Endothelial cell of umbilical vein (primary cell): ENCODE measurements around the gene CEP85. TPM values are rescaled to one million over a fixed set of nuclear protein-coding genes. Genes with fewer than 3 reads are reported as not detected.
"Not testable (repeated sequence)": the region's sequence is repeated elsewhere in the genome, so short reads cannot be mapped to it uniquely, and the experiment has no call there.

Experiments used
- BruUV-seq: library from RNA; stranded (reverse); fragments of 400-500 nt; replicated peaks from 2 replicates; lab custom pipeline; 2021; lab: Mats Ljungman, UMichigan
- CTCF ChIA-PET: fragments of 300-600, 350-600 bp; sonication (Branson Sonifier 250); formaldehyde crosslinking; loops from one replicate; lab custom pipeline; 2021; ENCODE audit warnings: antibody characterized with exemption, inconsistent platforms; lab: Charles Lee
- POLR2A ChIA-PET: fragments of 300-600, 350-600 bp; sonication (Branson Sonifier 250); formaldehyde crosslinking; loops from one replicate; lab custom pipeline; 2021; ENCODE audit warnings: antibody characterized with exemption, inconsistent platforms; lab: Charles Lee
- DNase-seq: peaks from one replicate; pipeline ENCODE4 v3.0.0-alpha.2; 2011; ENCODE audit warnings: low read depth, low spot score
- FAIRE-seq: peaks from 2 replicates; lab custom pipeline; 2011; peaks lifted over from hg19 to GRCh38; lab: Jason Lieb, UNC
- H2AFZ ChIP-seq: 2 replicates; pipeline ENCODE4 v1.6.0; 2012; ENCODE audit warnings: low read depth, low read length, control low read depth, inconsistent platforms
- H3K27ac ChIP-seq: 2 replicates; pipeline ENCODE4 v1.5.1; 2011; ENCODE audit warnings: low read depth, mild to moderate bottlenecking, control low read depth, low read length, moderate library complexity; ENCODE audit not compliant: insufficient read depth
- H3K27me3 ChIP-seq, 2 experiments: 2 replicates each; pipeline versions ENCODE4 v1.6.0 to v1.6.1; 2011; ENCODE audit warnings: low read length in 2 of 2, mixed read lengths in 1 of 2; ENCODE audit not compliant: control insufficient read depth in 2 of 2, insufficient read depth in 2 of 2
- H3K36me3 ChIP-seq, 2 experiments: 2 replicates in 1 of 2; 3 replicates in 1 of 2; pipeline ENCODE4 v1.5.1; 2011; ENCODE audit warnings: low read length in 2 of 2, mild to moderate bottlenecking in 1 of 2, moderate library complexity in 1 of 2; ENCODE audit not compliant: control insufficient read depth in 2 of 2, insufficient read depth in 2 of 2; ENCODE audit errors: extremely low read depth in 1 of 2
- H3K4me1 ChIP-seq: 3 replicates; pipeline ENCODE4 v1.5.1; 2011; ENCODE audit warnings: mild to moderate bottlenecking, low read length; ENCODE audit not compliant: control insufficient read depth, insufficient read depth; ENCODE audit errors: extremely low read depth
- H3K4me2 ChIP-seq: 2 replicates; pipeline ENCODE4 v1.6.1; 2011; ENCODE audit warnings: low read length, control low read depth, mixed read lengths; ENCODE audit not compliant: insufficient read depth
- H3K4me3 ChIP-seq, 3 experiments: fragments of 200-600 bp in 1 of 3; sonication (generic), shearing (Covaris generic) in 1 of 3; replicated peaks in 1 of 3; 2 replicates each; pipeline ENCODE4 v1.5.1; 2011 to 2016; ENCODE audit warnings: control low read depth in 3 of 3, low read length in 3 of 3, mild to moderate bottlenecking in 2 of 3, inconsistent platforms in 1 of 3, low read depth in 1 of 3, moderate library complexity in 1 of 3; ENCODE audit not compliant: insufficient read depth in 1 of 3
- H3K79me2 ChIP-seq: 2 replicates; pipeline ENCODE4 v1.6.0; 2012; ENCODE audit warnings: low read length, inconsistent platforms; ENCODE audit not compliant: control insufficient read depth, insufficient read depth
- H3K9ac ChIP-seq: replicated peaks from 2 replicates; pipeline ENCODE3; 2011; ENCODE audit warnings: low read length, control low read depth; ENCODE audit not compliant: insufficient read depth; ENCODE audit errors: extremely low read depth
- H3K9me1 ChIP-seq: replicated peaks from 3 replicates; pipeline ENCODE4 v1.6.0; 2011; ENCODE audit warnings: mild to moderate bottlenecking, low read length; ENCODE audit not compliant: control insufficient read depth, insufficient read depth; ENCODE audit errors: extremely low read depth
- H3K9me3 ChIP-seq: replicated peaks from 2 replicates; pipeline ENCODE4 v1.5.1; 2012; ENCODE audit warnings: low read length, inconsistent platforms; ENCODE audit not compliant: control insufficient read depth, insufficient read depth
- H4K20me1 ChIP-seq: replicated peaks from 2 replicates; pipeline ENCODE3; 2011; ENCODE audit warnings: mild to moderate bottlenecking, low read length; ENCODE audit not compliant: control insufficient read depth, insufficient read depth; ENCODE audit errors: extremely low read depth
- EZH2 ChIP-seq: IDR thresholded peaks from 2 replicates; pipeline ENCODE4 v1.6.1; 2012; ENCODE audit warnings: borderline replicate concordance, low read depth, mild to moderate bottlenecking, moderate library complexity, low read length, inconsistent platforms; ENCODE audit not compliant: severe bottlenecking
- FOS ChIP-seq: IDR thresholded peaks from 2 replicates; pipeline ENCODE4 v1.6.1; 2011; ENCODE audit warnings: mild to moderate bottlenecking, low read length, moderate library complexity, borderline replicate concordance; ENCODE audit not compliant: insufficient read depth
- GATA2 ChIP-seq: IDR thresholded peaks from 2 replicates; pipeline ENCODE4 v1.7.0; 2011; ENCODE audit warnings: low read depth, mild to moderate bottlenecking, moderate library complexity, mixed read lengths, low read length; ENCODE audit not compliant: insufficient read length, insufficient read depth
- JUN ChIP-seq: IDR thresholded peaks from 2 replicates; pipeline ENCODE4 v1.6.1; 2011; ENCODE audit warnings: borderline replicate concordance, low read depth; ENCODE audit not compliant: insufficient read length, insufficient read depth
- MYC ChIP-seq: IDR thresholded peaks from one replicate; pipeline ENCODE4 v1.6.1; 2011; ENCODE audit warnings: mild to moderate bottlenecking, low read depth, low read length
- POLR2A ChIP-seq: IDR thresholded peaks from 2 replicates; pipeline ENCODE4 v1.6.1; 2012; ENCODE audit warnings: low read depth, mild to moderate bottlenecking, control low read depth, low read length
- POLR2AphosphoS5 ChIP-seq: IDR thresholded peaks from 2 replicates; pipeline ENCODE4 v1.6.1; 2012; ENCODE audit warnings: low read depth, mild to moderate bottlenecking, control low read depth, low read length, moderate library complexity; ENCODE audit not compliant: insufficient read depth
- dilution Hi-C: fragments of 300-500 bp; cut with MboI; formaldehyde crosslinking; loops from one replicate; pipeline ENCODE4 v1.15.0; 2019; ENCODE audit warnings: low sequenced_read_pairs; ENCODE audit not compliant: extremely low pct_ligation_motif_present
- intact Hi-C: fragments of 100-400 bp; cut with micrococcal nuclease; formaldehyde crosslinking; loops from one replicate; pipeline ENCODE4 v1.10.0; 2022
- polyA plus RNA-seq, 4 experiments: library from polyadenylated mRNA; depleted of rRNA in 3 of 4; stranded (reverse) in 3 of 4; unstranded in 1 of 4; fragments of >200 nt; gene quantifications; 2 replicates each; pipeline versions ENCODE4 v1.2.1 to v1.2.3, GENCODE V29; 2011 to 2012; ENCODE audit warnings: missing spikeins in 1 of 4
- total RNA-seq: library from RNA; stranded (reverse); gene quantifications from 2 replicates; pipeline ENCODE4 v1.2.3, GENCODE V29; 2021
- TF ChIP-seq, protein P1 (sequence below), 2 donors: IDR thresholded peaks; 1 replicate in 1 of 2; 2 replicates in 1 of 2; pipeline ENCODE4 v1.5.1; 2011; ENCODE audit warnings: low read length in 2 of 2, mild to moderate bottlenecking in 2 of 2, moderate library complexity in 2 of 2, control low read depth in 1 of 2, inconsistent platforms in 1 of 2, low read depth in 1 of 2; ENCODE audit not compliant: insufficient read depth in 1 of 2; ENCODE audit errors: extremely low read depth in 1 of 2
- TF ChIP-seq, protein P2 (sequence below): IDR thresholded peaks from 2 replicates; pipeline ENCODE4 v1.6.1; 2011; ENCODE audit not compliant: insufficient read depth, insufficient read length

CEP85 gene
- total and polyA plus RNA-seq, 2 donors (not counting 3 experiments of a cell fraction or from before 2014, with no cell fraction given), result 15.2 to 17.8 TPM

DNA sequence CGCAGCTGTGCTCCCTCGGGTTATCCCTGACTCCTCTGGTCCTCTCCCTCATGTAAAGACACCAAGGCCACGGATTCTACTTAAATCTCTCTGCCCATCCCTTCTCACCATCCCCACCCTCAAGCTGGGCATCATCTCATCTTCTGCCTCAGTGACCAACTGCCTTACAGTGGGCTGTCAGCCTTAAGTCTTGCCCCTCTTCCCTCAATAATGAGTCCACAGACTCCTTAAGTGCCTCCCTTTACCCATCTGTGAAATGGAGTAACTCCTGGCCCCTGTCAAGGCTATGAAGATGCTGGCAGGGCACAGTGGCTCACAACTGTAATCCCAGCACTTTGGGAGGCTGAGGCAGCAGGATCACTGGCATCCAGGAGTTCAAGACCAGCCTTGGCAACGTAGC, 57.9 kb downstream of the CEP85 start:
- H3K9ac ChIP-seq, result no peak overlapping the region
- H3K79me2 ChIP-seq, result no peaks in the 10 kb centered on the region
- H4K20me1 ChIP-seq, result no peaks in the 10 kb centered on the region
- H3K4me1 ChIP-seq, result no peaks in the 10 kb centered on the region
- no peak overlapping the region for H3K4me3 ChIP-seq
- intact Hi-C loops, result no loop called here
- no peaks in the 10 kb centered on the region for H3K27me3 ChIP-seq
- POLR2A ChIA-PET, result interaction anchor here (1.3 kb wide), 1 partner anchor 9 kb away, joined by 4 read pairs; no protein-coding TSS in a partner anchor
- no peak overlapping the region for H3K4me2 ChIP-seq
- no peak for TF ChIP-seq JUN
- no peak for TF ChIP-seq POLR2A
- TF ChIP-seq FOS, result no peak
- TF ChIP-seq MYC, result no peak
- TF ChIP-seq, protein P1, sequence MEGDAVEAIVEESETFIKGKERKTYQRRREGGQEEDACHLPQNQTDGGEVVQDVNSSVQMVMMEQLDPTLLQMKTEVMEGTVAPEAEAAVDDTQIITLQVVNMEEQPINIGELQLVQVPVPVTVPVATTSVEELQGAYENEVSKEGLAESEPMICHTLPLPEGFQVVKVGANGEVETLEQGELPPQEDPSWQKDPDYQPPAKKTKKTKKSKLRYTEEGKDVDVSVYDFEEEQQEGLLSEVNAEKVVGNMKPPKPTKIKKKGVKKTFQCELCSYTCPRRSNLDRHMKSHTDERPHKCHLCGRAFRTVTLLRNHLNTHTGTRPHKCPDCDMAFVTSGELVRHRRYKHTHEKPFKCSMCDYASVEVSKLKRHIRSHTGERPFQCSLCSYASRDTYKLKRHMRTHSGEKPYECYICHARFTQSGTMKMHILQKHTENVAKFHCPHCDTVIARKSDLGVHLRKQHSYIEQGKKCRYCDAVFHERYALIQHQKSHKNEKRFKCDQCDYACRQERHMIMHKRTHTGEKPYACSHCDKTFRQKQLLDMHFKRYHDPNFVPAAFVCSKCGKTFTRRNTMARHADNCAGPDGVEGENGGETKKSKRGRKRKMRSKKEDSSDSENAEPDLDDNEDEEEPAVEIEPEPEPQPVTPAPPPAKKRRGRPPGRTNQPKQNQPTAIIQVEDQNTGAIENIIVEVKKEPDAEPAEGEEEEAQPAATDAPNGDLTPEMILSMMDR (IDR thresholded peaks at IDR 0.05; ENCODE audit: extremely low read depth in 1 of 2, insufficient read depth in 1 of 2, low read depth in 1 of 2, low read length in 2 of 2), result no peak
- no peak for TF ChIP-seq GATA2
- no peak for TF ChIP-seq POLR2AphosphoS5
- no peak for TF ChIP-seq EZH2
- TF ChIP-seq, protein P2, sequence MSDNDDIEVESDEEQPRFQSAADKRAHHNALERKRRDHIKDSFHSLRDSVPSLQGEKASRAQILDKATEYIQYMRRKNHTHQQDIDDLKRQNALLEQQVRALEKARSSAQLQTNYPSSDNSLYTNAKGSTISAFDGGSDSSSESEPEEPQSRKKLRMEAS, result no peak
- H3K9me3 ChIP-seq, result no peaks in the 10 kb centered on the region
- no peak overlapping the region for H3K27ac ChIP-seq
- CTCF ChIA-PET, result no interaction called here
- H3K36me3 ChIP-seq, result no peaks in the 10 kb centered on the region
- FAIRE-seq (no peak), DNase-seq (no peak)
- dilution Hi-C loops, result no loop called here
- BruUV-seq, result no TSS peak
- no peak overlapping the region for H2AFZ ChIP-seq
- no peaks in the 10 kb centered on the region for H3K9me1 ChIP-seq

DNA sequence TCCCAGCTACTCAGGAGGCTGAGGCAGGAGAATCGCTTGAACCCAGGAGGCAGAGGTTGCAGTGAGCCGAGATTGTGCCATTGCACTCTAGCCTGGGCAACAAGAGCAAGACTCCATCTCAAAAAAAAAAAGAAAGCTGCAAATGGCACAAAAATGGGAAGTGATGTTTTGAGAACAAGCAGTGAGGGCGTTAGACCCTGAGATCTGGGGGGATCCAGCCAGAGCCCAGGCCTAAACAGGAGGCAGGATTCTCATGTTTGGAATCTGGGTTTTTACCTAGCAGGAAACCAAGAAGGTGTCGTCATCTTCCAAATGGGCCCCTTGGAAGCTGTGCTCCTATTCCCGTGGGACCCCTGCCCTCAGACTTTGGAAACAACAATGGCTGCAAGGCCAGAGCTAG, 58.7 kb downstream of the CEP85 start:
- H3K4me2 ChIP-seq, H2AFZ ChIP-seq, BruUV-seq, H3K4me1 ChIP-seq, H3K27me3 ChIP-seq, H3K9me1 ChIP-seq, H3K9ac ChIP-seq, DNase-seq, H3K27ac ChIP-seq, FAIRE-seq, H3K79me2 ChIP-seq, intact Hi-C loops, H4K20me1 ChIP-seq, dilution Hi-C loops, H3K9me3 ChIP-seq, H3K4me3 ChIP-seq, H3K36me3 ChIP-seq, CTCF ChIA-PET: not testable (repeated sequence)
- POLR2A ChIA-PET, result interaction anchor here (1.3 kb wide), 1 partner anchor 9 kb away, joined by 4 read pairs; no protein-coding TSS in a partner anchor
